Dermis blood vessel endothelial cell (primary cell): ENCODE results near the gene SNORC. TPM values are rescaled to one million over a fixed set of nuclear protein-coding genes. Genes with fewer than 3 reads are reported as not detected.
"Not testable (repeated sequence)": the region's sequence is repeated elsewhere in the genome, so short reads cannot be mapped to it uniquely, and the experiment has no call there.

Source experiments
- DNase-seq: peaks from one replicate; pipeline ENCODE4 v3.0.0; 2010
- total RNA-seq: library from RNA; depleted of rRNA; stranded (reverse); fragments of >200 nt; gene quantifications from 2 replicates; pipeline ENCODE4 v1.2.3, GENCODE V29; 2014

The SNORC gene
- 0.34 and 0.84 TPM in 2 replicates for total RNA-seq

GRCh38 chr2:232870018-232870765 is at the start of gene SNORC:
Gene SNORC (plus strand): TSS chr2:232870264. CDS start chr2:232870342, 78 bp downstream.
- no peak for DNase-seq

- DNase-seq, result no peak
Observed at GRCh38 chr2:232829988-232830387, 40.1 kb upstream of the SNORC start.

DNA sequence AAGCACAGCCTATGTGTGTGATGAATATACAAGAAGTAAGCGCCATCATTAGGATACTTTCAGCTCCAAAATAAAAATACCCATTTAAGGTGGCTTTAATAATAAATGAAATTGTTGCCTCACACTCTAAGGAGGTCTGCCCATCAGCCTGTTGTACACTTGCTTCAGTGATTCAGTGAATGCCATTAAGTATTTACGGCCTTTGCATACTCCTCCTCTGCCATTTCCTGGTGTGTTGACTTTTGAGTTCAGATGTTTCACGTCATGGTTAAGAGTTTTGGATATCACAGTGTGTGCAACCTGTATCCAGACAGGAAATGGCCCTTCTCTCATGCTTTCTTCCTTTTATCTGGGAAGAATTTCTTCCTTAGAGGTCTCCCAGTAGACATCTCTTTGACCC is 38.6 kb upstream of the SNORC start:
- DNase-seq, result no peak

DNA sequence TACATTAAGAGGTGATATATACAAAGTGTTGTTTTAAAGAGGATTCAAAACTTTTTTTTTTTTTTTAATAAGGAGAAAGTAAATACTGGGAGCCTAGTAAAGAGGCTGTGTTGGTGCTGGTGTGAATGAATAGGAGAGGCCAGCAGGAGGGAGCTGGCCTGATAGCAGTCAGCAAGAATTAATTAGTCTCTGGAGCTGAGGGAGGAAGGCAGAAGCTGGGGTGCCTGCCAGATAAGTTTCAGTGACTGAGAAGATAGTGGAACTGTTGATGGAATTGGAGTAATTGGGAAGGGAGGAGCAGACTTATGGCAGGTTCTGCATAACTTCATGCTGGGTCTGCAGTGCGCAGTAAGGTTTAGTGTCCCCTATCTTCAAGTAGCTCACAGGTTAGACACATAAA is 36.2 kb upstream of the SNORC start:
- no peak for DNase-seq

DNA sequence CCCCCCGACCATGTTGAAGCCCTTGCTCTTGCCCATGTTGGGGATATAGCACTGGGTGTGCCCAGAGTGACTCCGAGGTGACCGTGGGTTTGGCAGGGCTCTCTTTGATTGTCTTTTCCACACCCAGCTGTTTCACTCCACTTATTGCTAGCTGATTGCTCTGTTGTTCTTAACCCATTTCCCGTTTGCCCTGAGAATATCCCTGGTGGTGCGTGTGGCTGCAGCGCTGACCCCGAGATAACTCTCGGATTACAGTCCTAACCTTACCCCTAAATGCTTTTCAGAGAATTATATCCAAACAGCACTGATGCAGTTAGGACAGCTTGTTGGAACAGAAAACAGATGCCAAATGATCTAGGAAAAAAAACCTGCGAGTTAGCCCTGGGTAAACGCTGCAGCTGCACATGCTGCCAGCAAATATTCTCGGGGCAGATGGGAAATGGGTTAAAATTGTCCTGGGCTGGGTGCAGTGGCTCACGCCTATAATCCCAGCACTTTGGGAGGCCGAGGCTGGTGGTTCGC is 34.3 kb upstream of the SNORC start:
- peak; percentile 54 for DNase-seq

GRCh38 chr2:232836934-232837333 is 33.1 kb upstream of the SNORC start:
- DNase-seq, result no peak

GRCh38 chr2:232838406-232838874 is 31.6 kb upstream of the SNORC start:
- peak; percentile 75 for DNase-seq

DNA sequence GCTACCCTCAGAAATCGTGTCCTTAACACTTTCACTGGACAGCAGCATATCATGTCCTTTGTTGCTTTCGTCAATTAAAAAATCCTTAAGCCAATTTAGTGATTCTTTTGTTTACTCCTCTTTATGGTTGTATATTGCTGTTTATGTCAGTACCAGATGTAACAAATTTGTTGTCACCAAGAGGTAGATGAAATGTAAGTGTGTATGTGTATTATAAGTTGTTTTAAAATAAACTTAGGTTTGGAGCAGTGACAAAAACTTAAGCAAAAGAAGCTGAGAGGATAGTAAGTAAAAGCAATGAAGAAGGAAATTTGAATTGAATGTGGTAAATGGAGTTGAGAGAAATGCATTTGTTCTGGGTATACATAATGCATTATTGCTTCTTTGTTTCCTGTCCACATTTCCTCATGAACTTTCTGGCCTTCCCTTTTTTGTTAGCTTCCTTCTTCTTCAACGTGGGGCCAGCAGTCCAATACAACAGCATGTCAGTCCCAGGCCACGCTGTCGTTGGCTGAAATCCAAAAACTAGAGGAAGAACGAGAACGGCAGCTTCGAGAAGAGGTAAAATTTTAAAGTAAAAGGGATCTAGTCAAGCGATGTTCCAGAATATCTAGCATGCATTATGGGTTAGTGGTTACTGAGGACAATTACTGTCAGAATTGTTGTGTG is 30.5 kb upstream of the SNORC start:
- peak; percentile 75 for DNase-seq

DNA sequence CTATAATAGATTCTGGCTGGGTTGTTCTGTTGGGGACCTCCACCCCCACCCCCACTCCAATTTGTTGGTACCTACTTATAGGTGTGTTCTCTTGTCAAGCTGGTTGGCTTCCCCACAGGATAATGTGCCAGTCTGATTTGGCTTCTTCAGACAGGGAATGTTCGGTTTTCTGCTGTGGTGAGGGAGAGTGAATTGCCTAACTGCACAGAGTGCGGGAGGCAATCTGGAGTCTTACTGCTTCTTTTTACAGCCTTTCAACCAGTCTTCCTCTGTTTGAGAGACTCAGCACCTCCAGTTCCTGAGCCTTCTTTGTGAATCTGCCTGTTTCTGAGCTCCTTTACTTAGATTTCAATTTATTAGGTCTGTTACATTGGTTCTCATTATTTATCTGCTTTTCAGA is 27.4 kb upstream of the SNORC start:
- no peak for DNase-seq

DNA sequence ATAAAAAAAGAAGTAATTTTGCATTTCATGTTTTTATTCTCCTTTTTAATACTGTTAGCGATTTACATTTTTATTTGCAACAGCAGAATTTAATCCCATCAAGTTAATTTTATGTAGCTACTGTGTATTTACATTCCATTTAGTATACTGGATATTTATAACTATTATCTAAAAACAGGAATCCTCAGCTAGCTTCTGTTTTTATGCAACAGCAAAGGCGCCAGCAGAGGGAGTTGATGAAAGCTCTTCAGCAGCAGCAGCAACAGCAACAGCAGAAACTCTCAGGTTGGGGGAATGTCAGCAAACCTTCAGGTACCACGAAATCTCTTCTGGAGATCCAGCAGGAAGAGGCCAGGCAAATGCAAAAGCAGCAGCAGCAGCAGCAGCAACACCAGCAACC is 26.2 kb upstream of the SNORC start:
- no peak for DNase-seq

DNA sequence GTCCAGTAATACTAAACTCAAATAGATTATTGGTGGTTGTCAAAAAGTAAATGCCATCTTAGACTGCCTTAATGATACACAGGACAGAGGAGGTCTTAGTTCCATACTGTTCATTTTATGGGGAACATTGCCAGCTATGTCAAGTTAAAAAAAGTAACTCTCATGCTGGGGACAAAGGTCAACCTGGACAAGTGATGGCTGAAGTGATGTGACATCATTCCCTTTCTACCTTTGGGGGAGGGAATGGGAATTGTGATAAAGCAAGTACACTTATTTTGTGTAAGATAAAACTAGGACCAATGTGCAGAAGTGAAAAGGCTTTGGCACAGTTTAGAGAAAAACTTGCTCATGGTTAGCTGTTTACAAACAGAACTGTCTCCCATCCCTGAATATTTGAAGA is 24.0 kb upstream of the SNORC start:
- DNase-seq, result no peak

DNA sequence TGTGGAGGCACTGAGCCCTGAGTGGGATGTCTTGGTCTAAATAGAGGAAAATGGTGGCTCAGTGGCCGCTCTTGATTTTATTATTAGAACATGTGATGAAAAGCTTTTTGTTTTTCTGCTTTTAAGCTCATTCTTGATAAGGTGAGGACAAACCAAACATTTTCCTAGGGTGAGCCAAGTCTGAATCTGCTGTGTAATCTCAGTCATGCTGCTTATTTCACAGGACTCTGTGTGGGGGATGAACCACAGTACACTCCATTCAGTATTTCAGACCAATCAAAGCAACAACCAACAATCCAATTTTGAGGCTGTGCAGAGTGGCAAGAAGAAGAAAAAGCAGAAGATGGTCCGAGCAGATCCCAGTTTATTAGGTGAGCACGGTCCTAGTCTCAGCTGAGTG is 20.0 kb upstream of the SNORC start:
- DNase-seq, result no peak

- not testable (repeated sequence) for DNase-seq
Observed at GRCh38 chr2:232852081-232852480, 18.0 kb upstream of the SNORC start.

DNA sequence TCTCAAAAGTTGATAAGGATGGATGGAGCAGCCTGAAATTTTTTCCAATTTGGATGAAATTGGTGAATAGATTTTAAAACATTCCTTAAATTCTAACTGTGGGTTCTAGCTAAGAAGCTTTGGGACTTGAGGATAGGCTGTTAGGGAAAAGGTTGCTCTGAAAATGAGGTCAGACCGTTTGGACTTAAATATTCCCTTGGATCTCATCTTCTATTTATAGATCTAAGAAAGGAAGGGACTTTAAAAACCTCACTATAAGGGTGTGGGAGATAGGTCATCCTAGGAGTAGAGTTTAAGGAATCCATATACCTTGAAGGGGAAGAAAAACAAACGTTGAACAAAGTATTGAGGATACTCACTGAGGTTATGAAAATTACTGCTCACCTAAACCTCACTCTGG is 17.4 kb upstream of the SNORC start:
- no peak for DNase-seq

DNA sequence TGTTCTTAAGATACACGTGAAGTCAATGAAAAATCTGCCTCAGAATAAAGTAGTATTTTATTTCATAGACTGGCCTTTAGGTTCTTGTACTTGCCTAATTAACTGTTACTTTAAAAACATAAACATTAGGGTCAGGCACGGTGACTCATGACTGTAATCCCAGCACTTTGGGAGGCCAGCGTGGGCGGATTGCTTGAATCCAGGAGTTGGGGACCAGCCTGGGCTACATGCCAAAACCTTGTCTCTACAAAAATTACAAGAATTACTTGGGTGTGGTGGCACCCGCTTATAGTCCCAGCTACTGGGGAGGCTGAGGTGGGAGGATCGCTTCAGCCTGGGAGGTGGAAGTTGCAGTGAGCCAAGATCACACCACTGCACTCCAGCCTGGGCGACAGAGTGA is 16.0 kb upstream of the SNORC start:
- peak; percentile 69 for DNase-seq

DNA sequence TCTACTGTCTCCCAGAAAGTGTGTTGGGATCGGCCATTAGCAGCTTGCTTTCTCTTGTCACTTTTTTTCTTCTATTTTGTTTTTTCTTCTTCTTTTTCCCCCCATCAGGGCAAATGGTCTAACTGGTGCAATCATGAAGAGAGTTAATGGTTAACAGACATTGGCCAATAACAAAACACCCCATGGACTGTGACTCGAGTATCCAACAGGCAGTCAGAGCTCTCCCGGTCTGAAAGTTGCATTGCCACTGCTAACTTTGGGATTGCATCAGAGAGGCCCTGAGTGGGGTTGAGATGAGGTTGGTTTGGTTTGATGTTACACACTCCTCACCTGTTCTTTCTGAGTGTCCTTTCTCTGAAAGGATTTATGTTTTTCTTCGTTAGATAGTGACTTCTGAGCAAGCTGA is 12.9 kb upstream of the SNORC start:
- no peak for DNase-seq

- no peak for DNase-seq
Observed at GRCh38 chr2:232859385-232859916, 10.6 kb upstream of the SNORC start.

DNA sequence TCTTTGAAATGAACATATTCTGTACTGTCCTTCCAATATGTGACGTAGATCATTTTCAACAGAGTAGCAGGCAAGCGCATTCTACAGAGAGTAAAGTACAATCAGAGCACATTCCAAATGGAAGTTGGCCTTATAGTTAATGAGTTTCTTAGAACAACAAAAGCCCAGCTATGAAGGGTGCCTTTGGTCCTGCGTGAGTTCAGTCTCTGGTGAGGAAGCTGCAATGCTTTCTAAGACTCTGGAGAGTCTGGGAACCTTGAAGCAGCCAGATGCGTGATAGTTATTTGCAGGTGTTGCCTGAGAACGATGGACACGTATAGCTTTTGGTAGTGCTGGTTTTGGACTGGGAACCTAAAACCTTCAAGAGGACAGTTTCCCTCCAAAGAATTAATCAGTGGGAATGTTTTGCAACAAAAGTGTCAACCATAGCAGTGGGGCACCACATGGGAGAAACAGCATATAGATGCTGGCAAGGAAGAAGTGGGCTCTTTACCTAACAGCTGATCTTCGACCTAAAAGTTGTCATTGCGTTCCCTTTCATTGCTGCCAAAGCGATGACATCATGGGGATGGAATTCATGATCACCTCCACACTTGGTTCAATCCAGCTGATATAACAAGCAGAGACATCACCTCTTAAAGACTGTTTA is 9.3 kb upstream of the SNORC start:
- no peak for DNase-seq

- no peak for DNase-seq
Observed at GRCh38 chr2:232861353-232861752, 8.7 kb upstream of the SNORC start.

GRCh38 chr2:232863996-232864395 is 6.1 kb upstream of the SNORC start:
- DNase-seq, result no peak

DNA sequence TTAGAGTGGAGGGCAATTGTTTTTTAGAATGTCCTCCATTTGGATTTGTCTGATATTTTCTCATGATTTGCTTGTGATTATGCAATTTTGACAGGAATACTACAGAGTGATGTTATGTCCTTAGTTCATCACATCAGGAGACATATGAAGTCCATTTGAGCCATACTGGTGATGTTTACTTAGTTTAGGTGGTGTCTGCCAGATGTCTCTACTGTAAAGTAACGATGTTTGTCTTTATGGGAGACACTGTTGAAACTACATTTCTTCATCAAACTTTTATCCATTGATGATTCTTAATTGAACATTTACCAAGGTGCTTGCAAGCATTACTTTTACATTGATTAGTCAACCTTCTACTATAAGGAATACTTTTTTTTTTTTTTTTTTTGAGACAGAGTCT is 4.9 kb upstream of the SNORC start:
- no peak for DNase-seq

GRCh38 chr2:232866104-232866503 is 4.0 kb upstream of the SNORC start:
- DNase-seq, result no peak
